GM12865 (cell line): Measurements from ENCODE around the gene GLUD1.
"Not testable (repeated sequence)": the region's sequence is repeated elsewhere in the genome, so short reads cannot be mapped to it uniquely, and the experiment has no call there.

Source experiments
- DNase-seq: peaks from one replicate; pipeline ENCODE4 v3.0.0; 2010; ENCODE audit warnings: low read depth
- H3K4me3 ChIP-seq: 2 replicates; pipeline ENCODE4 v1.5.1; 2011; ENCODE audit warnings: mild to moderate bottlenecking, low read depth, low read length, control low read depth
- CTCF ChIP-seq: IDR thresholded peaks from 2 replicates; pipeline ENCODE4 v1.5.1; 2011; ENCODE audit warnings: low read length, control low read depth, low read depth, inconsistent platforms; ENCODE audit not compliant: insufficient read depth; ENCODE audit errors: missing control alignments

The GLUD1 gene

GRCh38 chr10:87045434-87045938 lies 49.2 kb downstream of the GLUD1 start:
- H3K4me3 ChIP-seq = no peak overlapping the region
- no peak for DNase-seq
- no peak for TF ChIP-seq CTCF

GRCh38 chr10:87043579-87043978 lies 51.1 kb downstream of the GLUD1 start:
- DNase-seq, H3K4me3 ChIP-seq: not testable (repeated sequence)

GRCh38 chr10:87038786-87039185 lies 55.9 kb downstream of the GLUD1 start:
- H3K4me3 ChIP-seq = no peak overlapping the region
- TF ChIP-seq CTCF = no peak
- DNase-seq = no peak

- no peak for DNase-seq
- H3K4me3 ChIP-seq = no peak overlapping the region
- TF ChIP-seq CTCF = no peak
Observed at GRCh38 chr10:87038286-87038717, 56.3 kb downstream of the GLUD1 start.

- H3K4me3 ChIP-seq = no peak overlapping the region
- TF ChIP-seq CTCF = no peak
- no peak for DNase-seq
Observed at GRCh38 chr10:87036623-87037022, 58.0 kb downstream of the GLUD1 start.

GRCh38 chr10:87030912-87031635 lies 63.6 kb downstream of the GLUD1 start:
- no peak for DNase-seq
- no peak for TF ChIP-seq CTCF
- H3K4me3 ChIP-seq = no peak overlapping the region

- not testable (repeated sequence) for DNase-seq, H3K4me3 ChIP-seq
Observed at GRCh38 chr10:87030419-87030818, 64.2 kb downstream of the GLUD1 start.

GRCh38 chr10:87026747-87027508 lies 67.7 kb downstream of the GLUD1 start:
- not testable (repeated sequence) for H3K4me3 ChIP-seq, DNase-seq

- not testable (repeated sequence) for DNase-seq, H3K4me3 ChIP-seq
Observed at GRCh38 chr10:87025285-87025958, 69.2 kb downstream of the GLUD1 start.

- not testable (repeated sequence) for DNase-seq
Observed at GRCh38 chr10:87020056-87020455, 74.6 kb downstream of the GLUD1 start, which contains the start of gene FAM25A. TSS of gene FAM25A (plus strand) at chr10:87020294. CDS start at chr10:87020325, 31 bp downstream.

GRCh38 chr10:87019504-87019903 lies 75.1 kb downstream of the GLUD1 start:
- DNase-seq, H3K4me3 ChIP-seq: not testable (repeated sequence)

More at GRCh38 chr10:87020056-87020455, 74.6 kb downstream of the GLUD1 start, which contains the start of gene FAM25A:
- H3K4me3 ChIP-seq = not testable (repeated sequence)

GRCh38 chr10:87019066-87019465 lies 75.6 kb downstream of the GLUD1 start:
- DNase-seq, H3K4me3 ChIP-seq: not testable (repeated sequence)
